Head of caudate nucleus (tissue), 42 donors: Measurements from ENCODE around the gene ABHD14A.
"Not testable (repeated sequence)": the region's sequence is repeated elsewhere in the genome, so short reads cannot be mapped to it uniquely, and the experiment has no call there.

ENCODE experiments used
- DNase-seq, 42 donors: peaks; one replicate each; pipeline versions ENCODE4 v3.0.0 to v3.0.0-alpha.2; 2020 to 2021; ENCODE audit warnings: mixed read lengths in 7 of 42
- intact Hi-C: fragments of 100-400 bp; cut with DNase I; formaldehyde crosslinking; loops from one replicate; pipeline ENCODE4 v1.15.0; 2022

Gene ABHD14A

GRCh38 chr3:51984269-51984647 is 9.4 kb downstream of the ABHD14A start:
- DNase-seq = no peak
- intact Hi-C loops = no loop called here

GRCh38 chr3:51985063-51985462 is 10.2 kb downstream of the ABHD14A start:
- intact Hi-C loops = no loop called here
- no peak for DNase-seq

DNA sequence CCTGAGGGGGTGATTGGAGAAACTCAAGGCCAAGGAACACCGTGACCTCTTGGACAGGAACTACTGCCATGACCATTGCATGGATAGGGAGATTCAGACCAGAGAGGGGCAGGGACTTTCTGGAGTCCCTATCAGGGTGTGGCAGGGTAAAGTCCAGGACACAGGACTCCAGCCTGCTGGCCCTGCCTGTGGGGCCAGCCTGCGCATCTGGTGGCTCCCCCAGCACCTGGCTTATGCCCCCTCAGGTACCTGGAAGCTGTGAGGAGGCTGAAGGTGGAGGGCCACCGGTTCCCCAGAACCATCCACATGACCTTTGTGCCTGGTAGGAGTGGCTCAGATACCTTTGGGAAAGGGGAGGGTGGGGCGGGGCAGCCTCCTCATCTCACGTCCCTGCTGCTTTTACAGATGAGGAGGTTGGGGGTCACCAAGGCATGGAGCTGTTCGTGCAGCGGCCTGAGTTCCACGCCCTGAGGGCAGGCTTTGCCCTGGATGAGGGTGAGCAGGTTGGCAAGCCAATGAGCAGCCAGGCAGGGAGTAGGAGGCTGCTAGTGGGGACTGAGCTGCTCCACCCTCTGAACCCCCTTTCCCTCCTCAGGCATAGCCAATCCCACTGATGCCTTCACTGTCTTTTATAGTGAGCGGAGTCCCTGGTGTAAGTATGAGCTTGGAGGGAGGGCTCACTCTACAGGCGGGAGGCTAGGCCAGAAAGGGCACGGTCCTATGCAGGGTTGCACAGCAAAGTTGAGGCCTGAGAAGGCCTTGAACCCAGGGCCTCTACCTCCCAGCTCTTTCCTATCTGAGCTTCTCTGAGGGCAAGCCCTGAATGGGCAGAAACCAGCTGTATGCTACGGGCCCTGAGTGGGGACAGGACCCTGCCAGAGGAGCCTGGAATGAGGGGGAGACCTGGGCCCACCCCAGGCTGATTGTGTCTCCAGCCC is 11.4 kb downstream of the ABHD14A start:
- intact Hi-C loops = no loop called here
- DNase-seq = no peak

DNA sequence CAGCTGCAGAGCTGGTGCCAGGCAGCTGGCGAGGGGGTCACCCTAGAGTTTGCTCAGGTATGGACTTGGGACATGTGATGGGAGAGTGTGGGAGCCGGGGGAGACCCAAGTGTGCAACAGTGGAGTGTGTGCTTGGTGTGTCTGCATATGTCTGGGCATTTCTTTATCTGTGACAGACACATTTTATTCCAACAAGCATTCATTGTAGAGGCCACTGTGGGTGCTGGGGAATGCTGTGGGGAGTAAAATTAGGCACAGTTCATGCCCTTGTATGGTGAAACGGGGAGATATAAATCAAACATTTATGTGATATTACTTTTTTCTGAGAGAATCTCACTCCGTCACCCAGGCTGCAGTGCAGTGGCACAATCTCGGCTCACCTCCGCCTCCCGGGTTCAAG is 12.7 kb downstream of the ABHD14A start:
- intact Hi-C loops = no loop called here
- no peak for DNase-seq

DNA sequence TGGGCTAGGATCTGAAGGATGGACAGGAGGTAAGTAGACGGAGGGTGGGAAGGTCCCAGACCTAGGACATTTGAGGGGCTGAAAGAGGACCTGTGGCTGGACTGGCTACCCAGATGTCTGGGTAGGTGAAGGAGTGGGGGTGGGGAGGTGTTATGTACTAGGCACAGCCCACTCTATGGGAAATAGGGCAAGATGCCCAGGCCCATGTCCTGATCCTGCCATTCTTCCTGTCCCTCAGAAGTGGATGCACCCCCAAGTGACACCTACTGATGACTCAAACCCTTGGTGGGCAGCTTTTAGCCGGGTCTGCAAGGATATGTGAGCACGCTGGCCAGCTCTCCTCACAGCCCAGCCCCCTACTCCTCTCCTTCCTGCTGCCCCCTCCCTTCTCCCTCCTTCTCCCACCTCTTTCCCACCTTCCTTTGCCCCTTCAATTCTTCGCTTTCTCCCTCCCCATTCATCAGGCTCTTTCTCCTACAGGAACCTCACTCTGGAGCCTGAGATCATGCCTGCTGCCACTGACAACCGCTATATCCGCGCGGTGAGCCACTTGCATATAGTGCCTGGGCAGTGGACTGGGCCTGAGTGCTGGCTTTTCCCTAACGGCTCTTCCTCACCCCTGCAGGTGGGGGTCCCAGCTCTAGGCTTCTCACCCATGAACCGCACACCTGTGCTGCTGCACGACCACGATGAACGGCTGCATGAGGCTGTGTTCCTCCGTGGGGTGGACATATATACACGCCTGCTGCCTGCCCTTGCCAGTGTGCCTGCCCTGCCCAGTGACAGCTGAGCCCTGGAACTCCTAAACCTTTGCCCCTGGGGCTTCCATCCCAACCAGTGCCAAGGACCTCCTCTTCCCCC is 13.7 kb downstream of the ABHD14A start:
- DNase-seq = no peak

GRCh38 chr3:51990501-51990971 is 15.7 kb downstream of the ABHD14A start:
- intact Hi-C loops = not testable (repeated sequence)

More for the DNA sequence above, 13.7 kb downstream of the ABHD14A start:
- intact Hi-C loops = no loop called here

DNA sequence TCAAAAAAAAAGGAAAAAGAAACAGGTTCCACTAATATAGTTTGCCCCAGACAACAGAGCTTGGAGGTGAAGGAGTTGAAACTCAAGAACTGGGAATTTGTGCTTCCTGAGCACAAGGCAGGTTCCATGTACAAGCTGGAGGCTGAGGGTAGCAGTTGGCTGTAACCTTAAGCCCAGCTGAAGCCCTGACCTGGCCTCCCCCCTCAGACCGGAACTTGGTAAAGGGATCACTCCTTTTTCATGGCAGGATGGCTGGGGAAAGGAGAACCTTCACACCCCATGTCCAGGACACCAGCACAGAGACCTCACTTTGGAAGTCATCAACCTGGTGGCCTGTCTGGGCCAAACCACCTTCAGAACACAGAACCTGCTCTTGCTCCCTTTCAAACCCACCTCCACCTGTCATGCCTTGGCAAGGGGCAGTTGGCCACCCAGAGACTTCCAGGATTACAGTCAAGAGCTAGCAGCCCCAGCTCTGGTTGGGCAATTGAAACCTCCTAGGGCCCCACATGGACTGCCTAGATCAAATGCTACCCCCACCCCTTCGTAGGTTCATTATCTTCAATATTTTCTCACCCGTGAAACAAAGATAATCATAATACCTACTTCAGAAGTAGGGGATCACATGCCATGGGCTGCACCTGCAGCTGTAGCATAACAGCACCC is 17.3 kb downstream of the ABHD14A start:
- no peak for DNase-seq
- intact Hi-C loops = no loop called here

More at GRCh38 chr3:51990501-51990971, 15.7 kb downstream of the ABHD14A start:
- DNase-seq = not testable (repeated sequence)

- peak in 1 of 42 donors; percentile 25 for DNase-seq
- intact Hi-C loops = not testable (repeated sequence)
Observed at GRCh38 chr3:51993657-51994056, 18.8 kb downstream of the ABHD14A start.

GRCh38 chr3:51994530-51994929 is 19.7 kb downstream of the ABHD14A start:
- no peak for DNase-seq
- intact Hi-C loops = no loop called here

GRCh38 chr3:51995346-51996163 is 20.7 kb downstream of the ABHD14A start, which contains the start of gene RPL29:
Gene RPL29, minus strand, starts transcription at chr3:51995895. Its CDS starts 434 bp downstream, at chr3:51995461.
- intact Hi-C loops = loop anchor here (5.0 kb wide), 1 partner anchor 53 kb away; the partner anchor contains the start of genes PARP3 and RRP9
- DNase-seq = peak; percentile 82 to 97 (median 92)

DNA sequence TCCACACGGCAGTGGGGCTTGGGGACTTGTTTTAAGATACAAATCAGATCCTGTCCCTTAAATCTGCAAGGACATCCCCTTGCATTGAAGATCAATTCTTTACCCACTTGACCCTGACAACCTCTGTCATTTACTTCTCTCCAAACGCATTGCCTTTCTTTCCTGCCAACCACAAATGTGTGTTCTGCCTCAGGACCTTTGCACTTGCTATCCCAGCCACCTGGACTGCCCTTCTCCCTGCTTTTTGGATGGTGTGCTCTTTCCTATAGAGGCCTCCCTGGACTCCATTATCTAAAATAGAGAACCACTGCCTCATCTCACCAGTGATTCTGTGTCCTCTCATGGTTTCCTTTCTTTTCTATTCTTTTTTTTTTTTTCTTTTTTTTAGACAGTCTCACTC is 22.3 kb downstream of the ABHD14A start:
- intact Hi-C loops = loop anchor here (5.0 kb wide), 1 partner anchor 55 kb away; the partner anchor contains the start of genes PARP3 and RRP9
- DNase-seq = no peak

- peak in 20 of 42 donors; percentile 46 to 87 (median 63) for DNase-seq
- intact Hi-C loops = loop anchor here (5.0 kb wide), 1 partner anchor 56 kb away; the partner anchor contains the start of genes PARP3 and RRP9
Observed at GRCh38 chr3:51997935-51998596, 23.2 kb downstream of the ABHD14A start.

- no peak for DNase-seq
- intact Hi-C loops = loop anchor here (5.0 kb wide), 1 partner anchor 56 kb away; the partner anchor contains the start of genes PARP3 and RRP9
Observed at GRCh38 chr3:51998774-51999173, 23.9 kb downstream of the ABHD14A start.

- no peak for DNase-seq
- intact Hi-C loops = loop anchor here (5.0 kb wide), 2 partner anchors 58 to 122 kb away; partner anchors contain the start of genes PARP3 and RRP9
Observed at GRCh38 chr3:51999846-52000245, 25.0 kb downstream of the ABHD14A start.

- DNase-seq = peak; percentile 71 to 93 (median 84)
- intact Hi-C loops = loop anchor here (5.0 kb wide), 1 partner anchor 121 kb away; no protein-coding TSS in a partner anchor
Observed at GRCh38 chr3:52001443-52001974, 26.6 kb downstream of the ABHD14A start.

DNA sequence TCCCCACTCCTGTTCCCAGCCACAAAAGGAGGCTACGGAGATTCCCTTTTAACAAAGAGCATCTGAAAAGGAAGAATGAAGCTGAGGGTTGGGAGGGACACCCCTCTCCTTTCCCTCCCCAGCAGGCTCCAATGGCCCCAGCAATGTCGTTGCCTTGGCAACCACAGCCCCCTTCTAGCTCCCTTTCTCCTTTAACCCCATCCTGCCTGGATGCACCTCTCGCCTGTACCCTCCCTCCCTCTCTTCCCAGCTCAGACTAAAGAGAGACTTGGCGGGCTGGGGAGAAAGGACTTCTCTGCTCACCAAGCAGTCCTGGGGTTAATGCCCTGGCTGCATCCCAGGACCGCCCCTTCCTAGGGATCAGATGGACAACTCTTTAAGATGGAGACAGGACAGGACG is 27.9 kb downstream of the ABHD14A start:
- no peak for DNase-seq
- intact Hi-C loops = loop anchor here (1.0 to 5.0 kb wide), 2 partner anchors 120 to 142 kb away; no protein-coding TSS in a partner anchor
